Measurements from ENCODE around the gene LRRC4C.
"Not testable (repeated sequence)": the region's sequence is repeated elsewhere in the genome, so short reads cannot be mapped to it uniquely, and the experiment has no call there.

LRRC4C gene

DNA sequence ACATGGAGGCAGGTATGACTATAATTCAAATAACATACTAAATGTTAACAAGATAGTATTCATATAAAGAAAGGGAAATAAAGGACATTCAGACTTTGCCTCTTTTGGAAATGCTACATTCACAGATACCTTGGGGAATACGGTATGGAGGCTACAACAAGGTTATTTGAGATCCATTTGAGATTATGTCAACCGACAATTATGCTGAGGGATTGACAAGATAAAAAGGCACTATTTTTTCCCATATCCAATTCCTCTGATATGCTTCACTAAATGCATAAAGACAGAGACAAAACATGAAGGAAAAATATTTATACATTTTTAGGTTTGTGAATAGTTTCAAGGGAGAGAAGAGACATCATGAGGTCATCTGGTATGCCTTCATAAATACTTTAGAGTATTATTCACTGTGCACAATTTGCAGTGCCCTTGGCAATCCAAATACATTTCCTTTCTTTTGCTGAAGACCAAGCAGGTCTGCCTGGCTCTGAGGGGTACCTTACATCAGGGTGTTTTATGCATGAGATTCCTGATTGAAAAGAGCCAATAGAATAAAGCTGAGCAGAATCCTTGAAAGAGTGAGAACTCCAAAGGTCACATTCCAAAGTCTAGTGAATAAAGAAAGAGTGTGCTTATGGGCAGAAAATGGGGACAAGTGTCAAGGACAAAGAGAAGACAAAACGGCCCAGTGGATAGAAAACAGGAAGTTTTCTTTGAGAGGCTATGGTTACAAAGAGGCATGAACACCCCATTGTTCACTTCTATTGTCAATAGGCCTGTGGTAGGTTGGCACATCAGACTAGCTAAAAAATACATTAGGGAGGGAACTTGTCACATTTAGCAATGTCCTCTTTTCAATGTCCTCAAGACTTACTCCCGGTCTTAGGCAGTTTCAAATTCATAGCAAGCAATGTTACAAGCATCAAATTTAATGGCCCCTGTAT, 455.8 kb downstream of the LRRC4C start:
- no peak for DNase-seq

DNA sequence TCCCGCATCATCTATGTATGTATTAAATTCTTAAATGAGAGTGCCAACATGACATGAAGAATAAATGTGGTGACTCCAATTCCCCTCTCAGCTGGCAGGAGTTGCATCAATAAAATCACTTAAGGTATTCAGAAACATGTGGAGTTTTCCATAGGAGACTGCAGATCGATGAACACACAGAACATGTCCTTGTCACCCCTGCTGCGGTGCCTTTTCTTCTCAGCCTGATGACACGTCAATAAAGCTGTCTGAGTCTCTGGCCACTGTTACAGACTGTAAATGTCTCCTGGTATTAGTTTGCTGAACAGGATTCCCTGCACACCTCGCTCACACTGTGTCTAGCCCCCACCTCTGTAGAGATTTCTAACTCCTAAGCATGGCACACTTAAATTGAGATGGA, 460.5 kb downstream of the LRRC4C start:
- no peak for DNase-seq

DNA sequence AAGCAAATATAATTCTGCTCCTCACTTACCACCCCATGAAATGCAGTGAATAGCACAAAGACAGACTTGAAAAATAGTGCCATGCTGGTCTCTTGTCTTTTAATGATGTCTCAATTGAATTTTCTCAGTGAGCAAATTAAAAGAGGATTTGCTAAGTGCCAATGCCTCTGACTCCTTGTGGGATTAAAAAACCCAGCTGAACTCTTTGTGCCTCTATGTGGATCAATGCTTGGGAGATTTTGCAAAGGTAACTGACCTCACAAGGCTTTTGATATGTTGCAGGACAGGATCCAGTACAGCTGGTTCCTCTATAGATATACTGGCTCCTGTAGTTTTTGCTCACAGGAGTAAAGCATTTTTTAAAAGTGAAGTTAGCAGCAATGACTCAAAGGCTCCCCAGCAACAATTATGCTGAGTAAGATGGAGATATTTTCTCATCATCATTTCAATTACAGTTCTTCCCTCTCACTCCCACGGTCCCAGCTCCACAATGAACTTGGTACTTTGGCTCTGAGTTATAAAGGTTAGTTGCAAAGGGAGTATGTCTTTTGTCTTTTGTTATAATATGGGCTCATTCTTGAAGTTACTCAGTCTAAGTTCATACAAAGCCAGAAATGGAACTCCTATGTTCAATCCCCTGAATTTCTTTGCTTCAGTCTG, 471.5 kb downstream of the LRRC4C start:
- DNase-seq, result no peak

DNA sequence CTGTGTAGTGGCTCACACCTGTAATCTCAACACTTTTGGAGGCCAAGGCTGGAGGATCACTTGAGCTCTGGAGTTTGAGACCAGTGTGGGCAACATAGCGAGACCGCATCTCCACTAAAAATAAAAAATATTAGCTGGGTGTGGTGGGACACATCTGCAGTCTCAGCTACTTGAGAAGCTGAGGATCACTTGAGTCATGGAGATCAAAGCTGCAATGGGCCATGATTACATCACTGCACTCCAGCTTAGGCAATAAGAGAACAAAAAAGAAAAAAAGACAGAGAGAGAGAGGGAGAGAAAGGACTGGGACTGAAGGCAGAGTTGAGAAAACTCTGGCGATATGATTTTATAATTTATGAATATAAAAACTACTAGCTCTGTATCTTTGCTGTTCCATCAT, 473.1 kb downstream of the LRRC4C start:
- no peak for DNase-seq

DNA sequence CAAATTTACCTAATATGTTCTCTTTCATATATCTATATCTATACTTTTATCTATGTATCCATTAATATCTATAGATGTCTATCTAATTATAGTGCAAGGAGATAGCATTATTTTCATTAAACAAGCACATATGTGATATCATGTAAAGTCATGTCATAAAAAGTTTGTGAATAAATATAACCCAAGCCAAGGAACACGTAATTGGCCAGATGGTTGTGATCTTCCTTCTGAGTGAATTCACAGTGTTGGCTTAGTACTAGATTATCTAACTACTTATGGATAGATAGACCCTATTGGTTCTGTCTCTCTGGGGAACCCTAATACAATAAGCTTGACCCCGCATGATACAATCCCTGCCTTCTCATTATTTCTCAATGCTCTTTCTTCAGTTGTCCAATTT, 484.4 kb downstream of the LRRC4C start:
- no peak for DNase-seq

DNA sequence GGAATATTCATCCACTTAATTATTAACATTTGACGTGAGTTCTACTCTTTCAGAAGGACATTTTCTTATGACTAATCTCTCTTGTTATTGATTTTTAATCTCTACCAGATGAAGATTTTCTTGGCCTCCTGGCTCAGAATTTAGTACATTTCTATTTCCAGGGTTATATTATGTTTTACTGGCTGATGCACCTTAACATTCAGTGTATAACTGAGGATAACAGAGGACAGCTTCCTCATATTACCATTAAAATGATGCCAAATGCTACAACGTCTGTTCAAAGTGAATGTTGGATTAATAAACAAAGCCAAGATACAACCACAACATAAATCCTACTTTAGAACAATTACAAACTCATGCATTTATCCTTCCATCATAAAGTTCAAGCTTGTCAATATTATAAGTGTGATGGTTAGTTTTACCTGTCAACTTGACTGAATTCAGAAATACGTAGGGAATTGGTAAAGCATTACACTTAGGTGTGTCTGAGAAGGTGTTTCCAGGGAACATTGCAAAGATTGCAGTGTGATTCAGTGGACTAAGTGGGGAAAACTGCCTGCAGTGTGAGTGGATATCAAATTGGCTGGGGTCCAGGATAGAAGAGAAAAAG, 485.2 kb downstream of the LRRC4C start:
- DNase-seq, result no peak

DNA sequence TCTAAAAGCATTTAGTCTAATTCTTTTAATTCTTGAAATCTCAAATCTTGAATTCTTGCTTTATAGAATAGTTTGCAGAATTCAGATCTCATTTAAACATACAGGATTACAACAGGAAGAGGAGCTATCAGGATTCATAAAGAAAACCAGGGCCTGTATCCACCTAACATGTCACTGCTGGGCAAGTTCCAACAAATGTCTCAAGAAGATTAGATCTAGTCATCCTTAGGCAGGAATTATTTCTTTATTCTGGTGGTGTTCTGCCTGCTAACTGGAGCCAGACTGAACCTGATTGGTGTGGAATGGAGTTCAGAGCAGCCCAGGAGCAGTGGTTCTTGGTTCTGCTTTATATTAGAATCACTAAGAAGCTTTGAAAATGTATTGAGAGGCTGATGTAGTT, 500.7 kb downstream of the LRRC4C start:
- DNase-seq, result no peak

DNA sequence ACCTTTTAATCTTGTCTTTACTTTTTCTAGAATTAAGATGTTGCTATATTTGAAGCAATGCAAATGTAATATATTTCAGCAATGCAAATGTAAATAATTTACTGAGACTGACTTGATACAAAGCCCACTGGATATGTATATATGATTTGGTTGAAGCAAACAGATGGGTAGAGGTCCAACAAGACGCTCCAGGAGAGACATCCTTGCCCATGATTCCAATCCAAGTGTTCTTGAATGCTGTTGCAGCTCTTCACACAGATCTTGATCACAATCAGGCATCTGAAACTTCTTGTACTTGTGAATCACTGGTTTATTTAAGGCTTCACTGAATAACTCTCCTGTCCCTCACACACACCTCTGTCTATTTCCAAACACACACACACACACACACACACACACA, 507.0 kb downstream of the LRRC4C start:
- no peak for DNase-seq

DNA sequence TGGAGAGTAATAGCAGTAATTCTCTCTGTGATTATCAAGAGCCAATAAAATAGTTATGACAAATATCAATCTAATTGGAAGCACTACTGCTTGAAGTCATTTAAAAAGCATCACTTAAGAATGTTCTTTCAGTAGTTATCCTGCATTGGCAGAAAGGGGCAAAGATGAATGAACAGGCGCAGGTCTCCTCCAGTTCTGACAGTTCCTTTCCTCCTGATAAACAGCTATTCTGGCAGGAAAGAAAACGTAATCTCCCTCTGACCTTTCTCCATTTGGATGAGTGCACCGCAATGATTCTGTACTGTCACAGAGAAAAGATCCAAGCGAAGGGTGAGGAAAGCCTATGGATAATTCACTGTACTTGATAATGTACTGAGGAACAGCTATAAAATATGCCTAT, 521.5 kb downstream of the LRRC4C start:
- DNase-seq, result no peak

DNA sequence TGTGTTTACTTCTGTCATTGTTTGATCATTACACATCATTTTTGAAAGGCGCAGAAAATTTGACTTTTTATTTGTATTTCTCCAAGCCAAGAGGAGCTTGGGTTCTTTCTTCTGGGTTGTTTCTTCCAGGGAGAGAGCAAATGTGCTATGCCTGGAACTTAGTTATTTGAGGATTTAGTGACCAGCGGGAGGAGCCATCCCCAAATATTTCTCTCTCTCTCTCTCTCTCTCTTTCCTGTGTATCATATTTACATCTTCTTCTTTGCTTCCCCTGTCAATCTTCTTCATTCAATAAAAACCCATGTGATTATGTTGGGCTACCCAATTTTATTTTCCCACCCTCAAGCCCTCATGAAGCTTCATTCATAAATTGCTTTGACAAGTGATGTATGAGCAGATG, 534.5 kb downstream of the LRRC4C start:
- DNase-seq, result no peak

DNA sequence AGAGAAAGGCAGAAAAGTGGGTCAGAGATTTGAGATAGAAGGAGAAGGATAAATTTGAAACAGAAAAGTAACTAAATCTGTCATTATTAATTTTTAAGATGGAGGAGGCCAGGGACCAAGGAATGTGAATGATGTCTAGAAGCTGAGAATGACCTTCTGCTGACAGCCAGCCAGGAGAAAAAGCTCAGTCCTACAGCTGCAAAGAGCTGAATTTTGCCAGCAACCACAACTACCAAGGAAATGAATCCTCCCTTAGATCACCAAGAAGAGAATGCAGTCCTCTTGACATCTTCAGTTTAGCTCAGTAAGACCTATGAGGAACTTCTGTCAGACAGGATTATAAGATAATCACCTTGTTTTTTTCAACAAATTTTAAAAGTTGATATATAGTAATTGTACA, 538.2 kb downstream of the LRRC4C start:
- DNase-seq, result no peak

DNA sequence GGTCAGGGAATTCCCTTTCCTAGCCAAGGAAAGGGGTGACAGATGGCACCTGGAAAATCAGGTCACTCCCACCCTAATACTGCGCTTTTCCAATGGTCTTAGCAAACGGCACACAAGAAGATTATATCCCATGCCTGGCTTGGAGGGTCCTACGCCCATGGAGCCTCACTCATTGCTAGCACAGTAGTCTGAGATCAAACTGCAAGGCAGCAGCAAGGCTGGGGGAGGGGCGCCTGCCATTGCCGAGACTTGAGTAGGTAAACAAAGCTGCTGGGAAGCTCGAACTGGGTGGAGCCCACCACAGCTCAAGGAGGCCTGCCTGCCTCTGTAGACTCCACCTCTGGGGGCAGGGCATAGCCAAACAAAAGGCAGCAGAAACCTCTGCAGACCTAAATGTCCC, 548.7 kb downstream of the LRRC4C start:
- not testable (repeated sequence) for DNase-seq

DNA sequence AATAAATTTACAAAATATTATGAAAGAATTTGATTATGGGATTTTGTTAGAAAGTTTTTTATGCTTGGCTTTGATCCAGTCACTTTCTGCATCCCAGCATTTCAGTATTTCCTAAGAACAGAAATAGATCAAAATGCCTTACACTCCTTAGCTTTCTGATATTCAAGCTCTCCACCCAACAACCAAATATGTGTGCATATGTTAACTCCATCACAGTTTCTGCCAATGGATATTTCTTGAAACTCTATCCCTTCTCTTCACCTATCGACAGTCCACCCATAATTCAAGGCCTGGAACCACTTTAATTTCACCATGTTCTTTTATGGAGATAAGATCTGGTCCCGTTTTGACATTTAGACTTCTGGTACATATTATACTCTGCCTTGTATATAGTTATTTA, 565.0 kb downstream of the LRRC4C start:
- DNase-seq, result no peak

DNA sequence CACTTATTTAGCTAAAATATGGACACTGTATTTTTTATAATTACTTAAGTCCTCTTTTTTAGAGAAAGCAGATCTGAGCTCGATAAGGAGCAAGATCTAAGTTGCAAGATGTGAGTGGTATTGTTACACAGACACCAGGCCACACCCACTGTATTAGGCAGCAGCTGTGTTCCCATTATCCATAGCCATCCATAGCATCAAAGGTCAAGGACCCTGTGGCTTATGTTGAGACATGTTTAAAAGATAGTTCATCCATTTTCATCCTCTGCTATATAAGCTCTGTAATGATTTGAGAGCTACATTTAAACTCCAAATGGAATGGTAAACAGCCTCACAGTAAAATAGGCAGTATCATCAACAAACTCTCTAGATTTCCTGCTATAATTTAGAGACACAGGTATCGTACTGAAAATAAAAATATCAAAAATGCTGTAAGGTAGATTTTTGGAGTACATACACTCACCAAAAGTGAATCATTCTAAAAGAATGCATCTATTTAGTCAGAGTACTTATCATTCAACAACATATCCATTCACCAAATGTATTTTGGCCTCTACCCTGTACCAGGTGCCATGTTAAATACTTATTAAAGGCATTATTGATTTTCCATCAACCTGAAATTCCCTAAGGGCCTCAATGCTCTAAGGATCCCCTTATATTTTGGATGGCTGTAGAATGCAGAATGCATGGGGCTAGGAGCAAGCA, 574.0 kb downstream of the LRRC4C start:
- no peak for DNase-seq

DNA sequence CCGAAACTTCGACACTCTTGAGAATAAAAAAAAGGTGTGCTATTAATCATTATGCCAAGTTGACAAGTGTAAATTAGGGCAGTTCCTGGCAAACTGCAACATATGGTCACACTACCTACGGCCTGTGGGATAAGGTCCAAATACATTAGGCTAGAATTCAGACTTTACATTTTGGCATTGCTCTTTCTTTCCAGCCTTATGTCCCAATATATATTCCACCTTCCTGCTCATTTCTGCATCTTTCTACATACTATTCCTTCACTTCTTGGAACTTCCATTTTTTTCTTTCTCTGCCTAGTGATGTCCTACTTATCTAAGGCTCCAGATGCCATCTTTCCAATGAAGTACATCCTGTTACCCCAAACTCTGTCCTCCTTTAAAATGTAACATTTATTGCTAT, 577.2 kb downstream of the LRRC4C start:
- DNase-seq, result no peak

DNA sequence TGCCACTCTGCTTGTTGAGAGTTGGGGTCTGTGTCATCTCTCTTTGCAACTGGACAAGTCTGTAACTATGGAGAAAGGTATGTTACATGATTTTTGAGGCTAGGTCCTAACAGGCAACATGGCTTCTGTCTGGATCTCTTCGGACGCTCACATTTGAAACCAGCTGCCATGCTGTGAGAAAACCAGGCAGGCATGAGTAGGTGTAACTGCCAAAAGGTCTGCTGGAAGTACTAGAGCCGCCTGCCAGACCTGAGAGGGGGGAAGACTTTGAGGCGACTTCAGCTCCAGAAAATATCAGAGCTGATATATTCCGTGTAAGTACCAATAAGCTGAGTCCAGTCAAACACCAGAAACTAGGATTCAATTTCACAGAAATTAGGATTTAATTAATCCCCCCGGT, 579.5 kb downstream of the LRRC4C start:
- no peak for DNase-seq

DNA sequence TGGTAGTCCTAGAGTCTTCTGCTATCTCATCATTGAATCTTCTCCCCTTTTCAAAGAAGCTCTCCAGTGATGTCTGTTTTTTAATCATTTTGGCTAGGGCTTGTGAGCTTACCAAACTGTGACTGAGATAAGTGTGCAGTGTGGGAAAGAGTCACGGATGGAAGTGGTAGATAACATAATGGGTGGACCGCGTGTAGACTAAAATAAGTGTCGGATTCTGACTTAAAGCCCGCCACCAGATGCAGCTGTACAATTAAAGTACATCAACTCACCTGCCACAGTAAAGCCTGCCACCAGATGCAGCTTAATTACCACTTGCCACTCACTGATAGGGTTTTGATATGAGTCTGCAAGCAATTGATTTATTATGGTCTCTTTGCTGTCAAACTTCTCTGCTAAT, 581.5 kb downstream of the LRRC4C start:
- no peak for DNase-seq

DNA sequence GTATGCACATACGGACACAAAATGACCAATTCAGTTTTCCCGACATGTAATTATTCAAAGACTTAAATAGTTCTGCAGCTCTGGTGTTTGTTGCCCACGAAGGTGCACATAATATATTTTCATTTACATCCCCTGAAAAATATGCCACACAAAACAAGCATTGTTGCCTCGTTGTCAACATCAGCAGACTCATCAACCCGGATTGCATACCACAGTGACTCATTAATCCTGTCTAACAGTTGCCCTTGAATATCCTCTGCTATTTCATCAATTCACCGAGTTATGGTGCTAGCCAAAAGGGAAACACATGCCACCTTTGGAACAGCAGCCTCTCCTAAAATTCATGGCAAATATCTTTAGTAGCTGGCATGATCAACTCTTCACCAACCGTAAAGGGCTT, 582.2 kb downstream of the LRRC4C start:
- DNase-seq, result no peak

DNA sequence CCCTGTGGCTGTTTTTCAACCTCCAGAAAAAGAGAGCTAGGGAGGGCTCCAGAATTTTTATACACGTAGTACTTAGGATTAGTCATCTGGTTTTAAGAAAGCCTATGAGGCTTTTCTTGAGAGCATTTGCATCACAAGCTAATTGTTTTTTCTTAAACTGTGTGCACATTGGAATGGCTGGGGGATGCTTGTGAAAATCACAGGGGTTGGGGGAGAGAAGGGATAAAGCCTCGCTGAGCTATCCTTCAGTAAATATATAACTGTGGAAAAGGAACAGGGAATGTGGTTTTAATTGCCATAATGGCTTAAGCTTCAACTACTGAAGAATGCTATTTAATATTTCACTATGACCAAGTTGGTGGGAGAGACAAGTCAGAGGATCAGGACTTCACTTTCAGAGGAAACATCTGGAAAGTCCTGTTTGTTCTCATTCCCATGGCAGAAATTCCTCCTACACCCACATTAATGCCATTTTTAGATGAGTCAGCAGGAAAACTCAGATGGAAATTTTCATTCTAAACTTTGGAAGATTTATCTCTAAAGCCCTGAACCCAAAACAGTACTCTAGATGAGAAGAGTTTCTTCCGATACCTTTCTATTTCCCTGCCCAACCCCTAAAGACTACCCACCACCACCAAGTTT, 591.3 kb downstream of the LRRC4C start:
- DNase-seq, result no peak

DNA sequence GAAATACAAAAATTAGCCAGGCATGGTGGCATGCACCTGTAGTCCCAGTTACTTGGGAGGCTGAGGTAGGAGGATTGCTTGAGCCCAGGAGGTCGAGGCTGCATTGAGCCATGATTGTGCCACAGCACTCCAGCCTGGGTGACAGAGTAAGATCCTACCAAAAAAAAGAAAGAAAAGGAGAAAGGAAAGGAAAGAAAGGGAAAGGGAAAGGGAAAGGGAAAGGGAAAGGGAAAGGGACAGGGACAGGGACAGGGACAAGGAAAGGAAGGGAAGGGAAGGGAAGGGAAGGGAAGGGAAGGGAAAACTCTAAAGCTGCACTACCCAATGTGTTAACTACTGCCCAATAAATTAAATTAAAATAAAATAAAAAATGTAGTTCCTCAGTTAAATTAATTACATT, 601.7 kb downstream of the LRRC4C start:
- not testable (repeated sequence) for DNase-seq

DNA sequence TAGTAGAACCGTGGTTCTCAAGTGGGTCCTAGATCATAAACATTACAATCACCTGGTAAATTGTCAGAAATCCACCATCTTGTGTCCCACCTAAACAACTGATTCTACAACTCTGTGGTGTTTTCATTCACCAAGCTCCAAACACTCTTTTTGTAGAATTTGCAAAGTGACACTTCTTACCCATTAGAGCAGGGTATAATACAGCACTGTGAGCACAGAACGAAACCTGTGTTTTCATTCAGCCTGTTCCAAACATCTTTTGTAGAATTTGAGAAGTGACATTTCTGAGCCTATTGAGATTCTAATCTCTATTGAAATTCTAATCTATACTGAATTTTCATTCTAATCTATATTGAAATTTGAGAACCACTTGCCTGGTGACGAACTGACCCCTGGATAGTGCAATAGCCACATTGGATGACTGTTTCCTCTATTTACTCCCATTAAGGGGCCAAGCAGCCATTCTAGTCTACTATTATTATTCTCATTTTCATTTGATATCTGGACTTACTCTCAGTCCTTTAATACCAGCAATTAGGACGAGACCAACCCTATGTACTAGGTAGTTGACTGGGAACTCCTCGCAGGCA, 616.6 kb downstream of the LRRC4C start:
- DNase-seq, result no peak

DNA sequence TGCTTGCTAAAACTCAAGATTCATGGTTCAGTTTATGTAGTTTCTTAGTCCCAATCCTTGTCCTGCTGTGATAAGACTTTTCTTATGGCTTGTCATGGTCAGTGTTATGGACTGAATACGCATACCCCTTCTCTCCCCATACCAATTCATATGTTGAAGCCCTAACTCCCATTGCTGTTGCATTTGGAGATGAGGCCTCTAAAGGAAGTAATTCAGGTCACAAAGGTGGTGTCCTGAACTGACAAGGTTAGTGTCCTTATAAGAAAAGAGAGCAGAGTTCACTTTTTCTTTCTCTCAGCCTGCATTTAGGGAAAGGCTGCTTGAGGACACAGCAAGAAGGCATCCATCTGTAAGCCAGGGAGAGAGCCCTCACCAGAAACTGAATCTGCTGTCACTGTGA, 618.2 kb downstream of the LRRC4C start:
- DNase-seq, result no peak

Measured in right forelimb (tissue), 1 donor.